ENCODE data around the gene GADD45B.
"Not testable (repeated sequence)": the region's sequence is repeated elsewhere in the genome, so short reads cannot be mapped to it uniquely, and the experiment has no call there.

GADD45B gene

GRCh38 chr19:2494447-2495129, 18.7 kb downstream of the GADD45B start:
- FAIRE-seq = peak; percentile 76

GRCh38 chr19:2495130-2495641, 19.3 kb downstream of the GADD45B start:
- FAIRE-seq (no peak), DNase-seq (ENCODE audit: insufficient read length) (peak; percentile 31)
- TF ChIP-seq POLR2AphosphoS5 (IDR thresholded peaks at IDR 0.05; ENCODE audit: low read depth, low read length) = no peak
- no peak for TF ChIP-seq TAF1 (IDR thresholded peaks at IDR 0.05; ENCODE audit: borderline replicate concordance, low read depth, low read length)
- TF ChIP-seq POLR2A (IDR thresholded peaks at IDR 0.05; ENCODE audit: low read depth, low read length) = no peak

More at GRCh38 chr19:2494447-2495129, 18.7 kb downstream of the GADD45B start:
- peak; percentile 85 for DNase-seq (ENCODE audit: insufficient read length)
- TF ChIP-seq POLR2AphosphoS5 (IDR thresholded peaks at IDR 0.05; ENCODE audit: low read depth, low read length) (no peak), POLR2A (IDR thresholded peaks at IDR 0.05; ENCODE audit: low read depth, low read length) (no peak), TAF1 (IDR thresholded peaks at IDR 0.05; ENCODE audit: borderline replicate concordance, low read depth, low read length) (no peak)

- FAIRE-seq (no peak), DNase-seq (ENCODE audit: insufficient read length) (peak; percentile 8)
- TF ChIP-seq TAF1 (IDR thresholded peaks at IDR 0.05; ENCODE audit: borderline replicate concordance, low read depth, low read length) = no peak
- no peak for TF ChIP-seq POLR2AphosphoS5 (IDR thresholded peaks at IDR 0.05; ENCODE audit: low read depth, low read length)
- no peak for TF ChIP-seq POLR2A (IDR thresholded peaks at IDR 0.05; ENCODE audit: low read depth, low read length)
Observed at GRCh38 chr19:2495651-2496316, 19.9 kb downstream of the GADD45B start.

GRCh38 chr19:2497186-2497585, 21.3 kb downstream of the GADD45B start:
- TF ChIP-seq POLR2A (IDR thresholded peaks at IDR 0.05; ENCODE audit: low read depth, low read length) (no peak), POLR2AphosphoS5 (IDR thresholded peaks at IDR 0.05; ENCODE audit: low read depth, low read length) (no peak), TAF1 (IDR thresholded peaks at IDR 0.05; ENCODE audit: borderline replicate concordance, low read depth, low read length) (no peak)
- DNase-seq (ENCODE audit: insufficient read length) (no peak), FAIRE-seq (no peak)

- DNase-seq (ENCODE audit: insufficient read length) (no peak), FAIRE-seq (no peak)
- TF ChIP-seq POLR2A (IDR thresholded peaks at IDR 0.05; ENCODE audit: low read depth, low read length) (no peak), POLR2AphosphoS5 (IDR thresholded peaks at IDR 0.05; ENCODE audit: low read depth, low read length) (no peak), TAF1 (IDR thresholded peaks at IDR 0.05; ENCODE audit: borderline replicate concordance, low read depth, low read length) (no peak)
Observed at GRCh38 chr19:2500156-2500555, 24.2 kb downstream of the GADD45B start.

- no peak for FAIRE-seq
- TF ChIP-seq TAF1 (IDR thresholded peaks at IDR 0.05; ENCODE audit: borderline replicate concordance, low read depth, low read length) (no peak), POLR2A (IDR thresholded peaks at IDR 0.05; ENCODE audit: low read depth, low read length) (no peak), POLR2AphosphoS5 (IDR thresholded peaks at IDR 0.05; ENCODE audit: low read depth, low read length) (no peak)
- DNase-seq (ENCODE audit: insufficient read length) = no peak
Observed at GRCh38 chr19:2500841-2501261, 24.9 kb downstream of the GADD45B start.

GRCh38 chr19:2503521-2504109, 27.7 kb downstream of the GADD45B start:
- TF ChIP-seq POLR2AphosphoS5 (IDR thresholded peaks at IDR 0.05; ENCODE audit: low read depth, low read length) (no peak), POLR2A (IDR thresholded peaks at IDR 0.05; ENCODE audit: low read depth, low read length) (no peak), TAF1 (IDR thresholded peaks at IDR 0.05; ENCODE audit: borderline replicate concordance, low read depth, low read length) (no peak)
- DNase-seq (ENCODE audit: insufficient read length) = no peak
- FAIRE-seq = peak; percentile 40

GRCh38 chr19:2506656-2507055, 30.7 kb downstream of the GADD45B start:
- not testable (repeated sequence) for FAIRE-seq; DNase-seq (ENCODE audit: insufficient read length)

- DNase-seq (ENCODE audit: insufficient read length) = no peak
- TF ChIP-seq POLR2A (IDR thresholded peaks at IDR 0.05; ENCODE audit: low read depth, low read length) (no peak), POLR2AphosphoS5 (IDR thresholded peaks at IDR 0.05; ENCODE audit: low read depth, low read length) (no peak), TAF1 (IDR thresholded peaks at IDR 0.05; ENCODE audit: borderline replicate concordance, low read depth, low read length) (no peak)
- peak; percentile 14 for FAIRE-seq
Observed at GRCh38 chr19:2507109-2507508, 31.2 kb downstream of the GADD45B start.

- FAIRE-seq (no peak), DNase-seq (ENCODE audit: insufficient read length) (no peak)
- TF ChIP-seq POLR2A (IDR thresholded peaks at IDR 0.05; ENCODE audit: low read depth, low read length) (no peak), TAF1 (IDR thresholded peaks at IDR 0.05; ENCODE audit: borderline replicate concordance, low read depth, low read length) (no peak), POLR2AphosphoS5 (IDR thresholded peaks at IDR 0.05; ENCODE audit: low read depth, low read length) (no peak)
Observed at GRCh38 chr19:2509096-2509495, 33.2 kb downstream of the GADD45B start.

- no peak for DNase-seq (ENCODE audit: insufficient read length)
- FAIRE-seq = no peak
- TF ChIP-seq TAF1 (IDR thresholded peaks at IDR 0.05; ENCODE audit: borderline replicate concordance, low read depth, low read length) (no peak), POLR2A (IDR thresholded peaks at IDR 0.05; ENCODE audit: low read depth, low read length) (no peak), POLR2AphosphoS5 (IDR thresholded peaks at IDR 0.05; ENCODE audit: low read depth, low read length) (no peak)
Observed at GRCh38 chr19:2511570-2511969, 35.6 kb downstream of the GADD45B start.

GRCh38 chr19:2511991-2512390, 36.1 kb downstream of the GADD45B start:
- no peak for FAIRE-seq
- DNase-seq (ENCODE audit: insufficient read length) = no peak
- no peak for TF ChIP-seq POLR2AphosphoS5 (IDR thresholded peaks at IDR 0.05; ENCODE audit: low read depth, low read length)
- no peak for TF ChIP-seq TAF1 (IDR thresholded peaks at IDR 0.05; ENCODE audit: borderline replicate concordance, low read depth, low read length)
- no peak for TF ChIP-seq POLR2A (IDR thresholded peaks at IDR 0.05; ENCODE audit: low read depth, low read length)

Measured in GM12892 (cell line).